H1 (cell line): ENCODE data around the gene CHRDL1. TPM values are rescaled to one million over a fixed set of nuclear protein-coding genes. Genes with fewer than 3 reads are reported as not detected.

Experiments used
- CTCF ChIA-PET: fragments of 300-600 bp; sonication (Branson Sonifier 250); formaldehyde crosslinking; loops from one replicate; lab custom pipeline; 2021; ENCODE audit not compliant: partially characterized antibody; lab: Charles Lee
- POLR2A ChIA-PET: fragments of 300-600 bp; sonication (Branson Sonifier 250); formaldehyde crosslinking; loops from one replicate; lab custom pipeline; 2021; ENCODE audit warnings: inconsistent platforms; ENCODE audit not compliant: partially characterized antibody; lab: Charles Lee
- DNase-seq, 2 experiments: peaks; one replicate each; pipeline versions ENCODE4 v3.0.0 to v3.0.0-alpha.2; 2010 to 2022; ENCODE audit warnings: low spot score in 2 of 2, low read depth in 1 of 2, mixed read lengths in 1 of 2
- FAIRE-seq: peaks from 2 replicates; lab custom pipeline; 2011; peaks lifted over from hg19 to GRCh38; lab: Jason Lieb, UNC
- H2AFZ ChIP-seq: 2 replicates; pipeline ENCODE4 v1.8.1; 2012; ENCODE audit warnings: low read length, inconsistent platforms
- H2AK5ac ChIP-seq: 2 replicates; pipeline ENCODE4 v1.6.1; 2013; ENCODE audit warnings: low read depth, low read length
- H2BK120ac ChIP-seq: replicated peaks from 2 replicates; pipeline ENCODE3; 2013; ENCODE audit warnings: low read depth, low read length, inconsistent platforms
- H2BK12ac ChIP-seq: 2 replicates; pipeline ENCODE4 v1.6.1; 2013; ENCODE audit warnings: low read depth, low read length
- H2BK15ac ChIP-seq: 2 replicates; pipeline ENCODE4 v1.6.1; 2013; ENCODE audit warnings: low read length
- H2BK20ac ChIP-seq: 2 replicates; pipeline ENCODE4 v1.6.1; 2013; ENCODE audit warnings: low read length
- H2BK5ac ChIP-seq: 2 replicates; pipeline ENCODE4 v1.6.1; 2013; ENCODE audit warnings: low read depth, low read length
- H3K14ac ChIP-seq: 2 replicates; pipeline ENCODE4 v1.6.1; 2013; ENCODE audit warnings: inconsistent platforms; ENCODE audit not compliant: insufficient read length
- H3K18ac ChIP-seq: 2 replicates; pipeline ENCODE4 v1.6.1; 2013; ENCODE audit warnings: low read length; ENCODE audit errors: extremely low read depth
- H3K23ac ChIP-seq: 2 replicates; pipeline ENCODE4 v1.6.1; 2013; ENCODE audit warnings: inconsistent platforms; ENCODE audit not compliant: insufficient read length
- H3K23me2 ChIP-seq: 2 replicates; pipeline ENCODE4 v1.6.1; 2013; ENCODE audit warnings: low read depth, low read length
- H3K27ac ChIP-seq: 2 replicates; pipeline ENCODE4 v1.6.1; 2011; ENCODE audit warnings: low read depth, low read length, inconsistent platforms
- H3K27me3 ChIP-seq, 4 experiments: replicated peaks in 1 of 4; 1 replicate in 1 of 4; 2 replicates in 3 of 4; pipeline versions ENCODE4 v1.6.1 to v1.8.1; 2011 to 2013; ENCODE audit warnings: low read length in 3 of 4, mild to moderate bottlenecking in 3 of 4, inconsistent platforms in 2 of 4, mixed read lengths in 2 of 4, moderate library complexity in 1 of 4; ENCODE audit not compliant: control insufficient read depth in 3 of 4, insufficient read depth in 3 of 4; ENCODE audit errors: extremely low read depth in 1 of 4
- H3K36me3 ChIP-seq, 4 experiments: 2 replicates each; pipeline versions ENCODE4 v1.6.1 to v1.8.1; 2011 to 2013; ENCODE audit warnings: mild to moderate bottlenecking in 4 of 4, low read length in 3 of 4, moderate library complexity in 2 of 4, control low read depth in 1 of 4, inconsistent platforms in 1 of 4; ENCODE audit not compliant: insufficient read depth in 4 of 4, control insufficient read depth in 2 of 4
- H3K4ac ChIP-seq: replicated peaks from 2 replicates; pipeline ENCODE3; 2013; ENCODE audit warnings: low read length, low read depth, mixed read lengths, inconsistent platforms; ENCODE audit not compliant: insufficient read length
- H3K4me1 ChIP-seq, 4 experiments: replicated peaks in 1 of 4; 1 replicate in 1 of 4; 2 replicates in 3 of 4; pipeline versions ENCODE4 v1.6.1 to v1.8.1; 2011 to 2013; ENCODE audit warnings: low read length in 3 of 4, inconsistent platforms in 2 of 4, mixed read lengths in 1 of 4; ENCODE audit not compliant: insufficient read depth in 4 of 4, control insufficient read depth in 3 of 4
- H3K4me2 ChIP-seq, 2 experiments: 2 replicates each; pipeline versions ENCODE4 v1.6.1 to v1.8.1; 2011 to 2013; ENCODE audit warnings: low read depth in 2 of 2, low read length in 2 of 2, control low read depth in 1 of 2, inconsistent platforms in 1 of 2, mild to moderate bottlenecking in 1 of 2; ENCODE audit not compliant: insufficient read depth in 1 of 2
- H3K4me3 ChIP-seq, 4 experiments: fragments of 200-600, 300-600 bp in 1 of 4; sonication (generic), shearing (Covaris generic), sonication (Bioruptor Twin) in 1 of 4; 2 replicates each; pipeline versions ENCODE4 v1.5.1 to v1.8.1; 2011 to 2016; ENCODE audit warnings: low read length in 4 of 4, low read depth in 3 of 4, control low read depth in 2 of 4, inconsistent platforms in 2 of 4, mild to moderate bottlenecking in 2 of 4, mixed read lengths in 1 of 4, moderate library complexity in 1 of 4; ENCODE audit not compliant: insufficient read depth in 2 of 4; ENCODE audit errors: extremely low read depth in 1 of 4
- H3K56ac ChIP-seq: replicated peaks from 2 replicates; pipeline ENCODE3; 2013; ENCODE audit warnings: low read depth, mild to moderate bottlenecking, mixed read lengths, low read length, inconsistent platforms; ENCODE audit not compliant: insufficient read length
- H3K79me1 ChIP-seq: 2 replicates; pipeline ENCODE4 v1.6.1; 2013; ENCODE audit warnings: low read depth, low read length, control low read depth
- H3K79me2 ChIP-seq, 2 experiments: 2 replicates each; pipeline versions ENCODE4 v1.6.1 to v1.8.1; 2012 to 2013; ENCODE audit warnings: low read length in 2 of 2, mild to moderate bottlenecking in 2 of 2, inconsistent platforms in 1 of 2; ENCODE audit not compliant: insufficient read depth in 2 of 2, control insufficient read depth in 1 of 2
- H3K9ac ChIP-seq, 4 experiments: replicated peaks in 1 of 4; 1 replicate in 1 of 4; 2 replicates in 3 of 4; pipeline versions ENCODE4 v1.6.1 to v1.8.1; 2011 to 2013; ENCODE audit warnings: low read depth in 3 of 4, low read length in 3 of 4, control low read depth in 2 of 4, mild to moderate bottlenecking in 2 of 4, moderate library complexity in 2 of 4, inconsistent platforms in 1 of 4; ENCODE audit errors: extremely low read depth in 1 of 4
- H3K9me3 ChIP-seq, 2 experiments: 2 replicates each; pipeline versions ENCODE4 v1.6.1 to v1.8.1; 2012 to 2013; ENCODE audit warnings: mild to moderate bottlenecking in 2 of 2, moderate library complexity in 2 of 2, control low read depth in 1 of 2, inconsistent platforms in 1 of 2, low read depth in 1 of 2, low read length in 1 of 2, mixed read lengths in 1 of 2; ENCODE audit not compliant: insufficient read depth in 2 of 2
- H4K20me1 ChIP-seq, 2 experiments: replicated peaks in 1 of 2; 2 replicates each; pipeline versions ENCODE3 to v1.8.1; 2011 to 2013; ENCODE audit warnings: inconsistent platforms in 2 of 2, low read length in 2 of 2, mild to moderate bottlenecking in 1 of 2; ENCODE audit not compliant: insufficient read depth in 2 of 2, control insufficient read depth in 1 of 2
- H4K5ac ChIP-seq: 2 replicates; pipeline ENCODE4 v1.6.1; 2013; ENCODE audit warnings: low read length, low read depth, mixed read lengths, inconsistent platforms; ENCODE audit not compliant: insufficient read length
- H4K8ac ChIP-seq: 2 replicates; pipeline ENCODE4 v1.8.0; 2013; ENCODE audit warnings: mild to moderate bottlenecking, moderate library complexity, low read length, inconsistent platforms; ENCODE audit not compliant: insufficient read depth; ENCODE audit errors: extremely low read depth
- H4K91ac ChIP-seq: replicated peaks from 2 replicates; pipeline ENCODE3; 2013; ENCODE audit warnings: low read length, mixed read lengths, inconsistent platforms; ENCODE audit not compliant: insufficient read length
- CBX5 ChIP-seq: fragments of 300-800, 300-1000 bp; sonication (generic); IDR thresholded peaks from 2 replicates; pipeline ENCODE4 v1.7.1; 2016; ENCODE audit warnings: antibody characterized with exemption, low read length, low read depth
- EZH2 ChIP-seq: fragments of 200-600 bp; sonication (generic); IDR thresholded peaks from 2 replicates; pipeline ENCODE4 v1.7.1; 2012; ENCODE audit warnings: low read depth, mild to moderate bottlenecking, moderate library complexity, low read length, inconsistent platforms; ENCODE audit not compliant: severe bottlenecking
- JUN ChIP-seq: IDR thresholded peaks from 2 replicates; pipeline ENCODE4 v1.6.1; 2011; ENCODE audit warnings: low read depth, mild to moderate bottlenecking, improper control_type of control experiment, low read length
- RFX5 ChIP-seq: IDR thresholded peaks from 2 replicates; pipeline ENCODE4 v1.6.1; 2011; ENCODE audit warnings: low read depth, low read length, improper control_type of control experiment, borderline replicate concordance
- ZNF274 ChIP-seq: IDR thresholded peaks from 2 replicates; pipeline ENCODE4 v1.7.0; 2012; ENCODE audit warnings: low read length, borderline replicate concordance; ENCODE audit errors: extremely low read depth
- WGBS, 2 experiments: shearing (Covaris generic) in 1 of 2; methylation state at CpG; one replicate each; pipeline versions ENCODE4 v1.1.6 to v1.1.7; 2013 to 2015; ENCODE audit warnings: low lambda C conversion rate in 2 of 2, mixed read lengths in 2 of 2, inconsistent platforms in 1 of 2, low coverage in 1 of 2, missing lambda C conversion rate in 1 of 2; ENCODE audit not compliant: insufficient replicate concordance in 2 of 2, insufficient coverage in 1 of 2, insufficient read length in 1 of 2; ENCODE audit errors: extremely low coverage in 1 of 2, missing lambda C conversion rate in 1 of 2; 5-methylcytosine and 5-hydroxymethylcytosine counted together
- polyA plus RNA-seq, 7 experiments: library from polyadenylated mRNA; depleted of rRNA in 3 of 7; stranded (reverse) in 5 of 7; unstranded in 2 of 7; fragments of >200 nt in 5 of 7; fragments of 200-250 nt in 2 of 7; gene quantifications; 1 replicate in 5 of 7; 2 replicates in 1 of 7; 4 replicates in 1 of 7; pipeline versions ENCODE4 v1.2.1 to v1.2.3, GENCODE V29; 2011 to 2013; ENCODE audit warnings: missing spikeins in 2 of 7, mixed read lengths in 2 of 7
- total RNA-seq: library from RNA; stranded (reverse); fragmentation: NEBNext Ultra II Directional; extraction: Animal tissue kit (Norgen Biotek cat#: 25700); gene quantifications from 2 replicates; pipeline ENCODE4 v1.2.1, GENCODE V29; 2021

CHRDL1 gene
- total and polyA plus RNA-seq, 2 of the 8 experiments (the other 6 are each of a cell fraction or from before 2014, with no cell fraction given) = 5.6 to 15.6 TPM

- no peak overlapping the region for H4K5ac ChIP-seq
- H3K27me3 ChIP-seq = no peaks in the 10 kb centered on the region
- no peak overlapping the region for H2BK5ac ChIP-seq
- no peak overlapping the region for H4K91ac ChIP-seq
- H2BK15ac ChIP-seq = no peak overlapping the region
- no peaks in the 10 kb centered on the region for H3K23me2 ChIP-seq
- H3K56ac ChIP-seq = no peak overlapping the region
- no peak for FAIRE-seq
- H2AFZ ChIP-seq = no peak overlapping the region
- no peak overlapping the region for H3K9ac ChIP-seq
- H4K20me1 ChIP-seq = no peaks in the 10 kb centered on the region
- no peak overlapping the region for H2BK12ac ChIP-seq
- H3K36me3 ChIP-seq = no peaks in the 10 kb centered on the region
- H3K4ac ChIP-seq = no peak overlapping the region
- no peaks in the 10 kb centered on the region for H3K79me1 ChIP-seq
- no peak for TF ChIP-seq JUN
- TF ChIP-seq RFX5 = no peak
- no peak for TF ChIP-seq EZH2
- no peak for TF ChIP-seq CBX5
- no peak for TF ChIP-seq ZNF274
- no peaks in the 10 kb centered on the region for H3K79me2 ChIP-seq
- no peaks in the 10 kb centered on the region for H3K4me1 ChIP-seq
- H2BK20ac ChIP-seq = no peak overlapping the region
- no peak overlapping the region for H3K23ac ChIP-seq
- ChIA-PET POLR2A (no interaction called here), CTCF (interaction anchor here (0.7 to 3.5 kb wide), 9 partner anchors 9 to 391 kb away, joined by 3 to 17 read pairs (median 5); no protein-coding TSS in a partner anchor)
- DNase-seq = no peak
- 86% methylated on average over 1 of the region's 1 CpG; no CpG with 5 or more reads in 1 of the 2 experiments for WGBS, 2 experiments
- no peak overlapping the region for H4K8ac ChIP-seq
- H3K9me3 ChIP-seq = no peaks in the 10 kb centered on the region
- no peak overlapping the region for H2AK5ac ChIP-seq
- H3K18ac ChIP-seq = no peak overlapping the region
- H3K14ac ChIP-seq = no peak overlapping the region
- H3K27ac ChIP-seq = no peak overlapping the region
- H3K4me3 ChIP-seq = no peak overlapping the region
- no peak overlapping the region for H2BK120ac ChIP-seq
- H3K4me2 ChIP-seq = no peak overlapping the region
Measured at GRCh38 chrX:110836001-110836400, 40.4 kb upstream of the CHRDL1 start.
